Activated CD4-positive, alpha-beta T cell treated with anti-CD3 and anti-CD28 coated beads, Interleukin-2, amount 10 ng/mL, durations not matched to agents 7 days and 5 days (primary cell): ENCODE results near the gene CCSER1. TPM values are rescaled to one million over a fixed set of nuclear protein-coding genes. Genes with fewer than 3 reads are reported as not detected.
"Not testable (repeated sequence)": the region's sequence is repeated elsewhere in the genome, so short reads cannot be mapped to it uniquely, and the experiment has no call there.

Source experiments
- CTCF ChIA-PET: fragments of 350-600 bp; sonication (Branson Sonifier 250); formaldehyde crosslinking; loops from one replicate; lab custom pipeline; 2021; ENCODE audit warnings: antibody characterized with exemption; lab: Charles Lee
- POLR2A ChIA-PET: fragments of 350-600 bp; sonication (Branson Sonifier 250); formaldehyde crosslinking; loops from one replicate; lab custom pipeline; 2021; ENCODE audit warnings: antibody characterized with exemption; lab: Charles Lee
- DNase-seq: peaks from one replicate; pipeline ENCODE4 v3.0.0-alpha.2; 2020
- H3K27ac Mint-ChIP-seq: one replicate; pipeline ENCODE4 v1.8.0; 2021; ENCODE audit warnings: mild to moderate bottlenecking, moderate library complexity, mixed read lengths
- H3K27me3 Mint-ChIP-seq: one replicate; pipeline ENCODE4 v1.8.0; 2021; ENCODE audit warnings: mixed read lengths
- H3K36me3 Mint-ChIP-seq: one replicate; pipeline ENCODE4 v1.8.0; 2021; ENCODE audit warnings: low read depth, mixed read lengths
- H3K4me1 Mint-ChIP-seq: one replicate; pipeline ENCODE4 v1.8.0; 2021; ENCODE audit warnings: mixed read lengths
- H3K4me3 Mint-ChIP-seq: one replicate; pipeline ENCODE4 v1.8.0; 2021; ENCODE audit warnings: mild to moderate bottlenecking, moderate library complexity, mixed read lengths
- H3K9me3 Mint-ChIP-seq: one replicate; pipeline ENCODE4 v1.8.0; 2021; ENCODE audit warnings: mixed read lengths
- total RNA-seq, 2 experiments: library from RNA; stranded (reverse); gene quantifications; one replicate each; pipeline ENCODE4 v1.2.3, GENCODE V29; 2021

CCSER1 gene
- total RNA-seq, 2 experiments from 2014 or later = 0.15 TPM; not detected in 1

- H3K4me3 Mint-ChIP-seq = no peak overlapping the region
- no peak for DNase-seq
- POLR2A ChIA-PET = no interaction called here
- H3K27me3 Mint-ChIP-seq = no peaks in the 10 kb centered on the region
- H3K27ac Mint-ChIP-seq = no peak overlapping the region
- peaks cover 2% of the 10 kb centered on the region for H3K9me3 Mint-ChIP-seq
- CTCF ChIA-PET = no interaction called here
- H3K4me1 Mint-ChIP-seq = no peaks in the 10 kb centered on the region
- H3K36me3 Mint-ChIP-seq = no peaks in the 10 kb centered on the region
Measured at GRCh38 chr4:90766837-90767236, 639.6 kb downstream of the CCSER1 start.

- no peaks in the 10 kb centered on the region for H3K36me3 Mint-ChIP-seq
- H3K27me3 Mint-ChIP-seq = no peaks in the 10 kb centered on the region
- H3K4me1 Mint-ChIP-seq = no peaks in the 10 kb centered on the region
- ChIA-PET CTCF (interaction anchor here (1.1 kb wide), 1 partner anchor 26 kb away, joined by 3 read pairs; no protein-coding TSS in a partner anchor), POLR2A (no interaction called here)
- H3K9me3 Mint-ChIP-seq = peaks cover 2% of the 10 kb centered on the region
- no peak for DNase-seq
- H3K4me3 Mint-ChIP-seq = no peak overlapping the region
- H3K27ac Mint-ChIP-seq = no peak overlapping the region
Measured at GRCh38 chr4:90769251-90769650, 642.1 kb downstream of the CCSER1 start.

GRCh38 chr4:90780193-90780592 lies 653.0 kb downstream of the CCSER1 start:
- no peaks in the 10 kb centered on the region for H3K27me3 Mint-ChIP-seq
- no peak overlapping the region for H3K27ac Mint-ChIP-seq
- H3K4me1 Mint-ChIP-seq = no peaks in the 10 kb centered on the region
- no peak for DNase-seq
- H3K36me3 Mint-ChIP-seq = no peaks in the 10 kb centered on the region
- no peak overlapping the region for H3K4me3 Mint-ChIP-seq
- CTCF ChIA-PET = no interaction called here
- POLR2A ChIA-PET = no interaction called here
- peaks cover 2% of the 10 kb centered on the region for H3K9me3 Mint-ChIP-seq

GRCh38 chr4:90786602-90787001 lies 659.4 kb downstream of the CCSER1 start:
- no peak overlapping the region for H3K27ac Mint-ChIP-seq
- no peaks in the 10 kb centered on the region for H3K27me3 Mint-ChIP-seq
- DNase-seq = no peak
- H3K4me1 Mint-ChIP-seq = no peaks in the 10 kb centered on the region
- POLR2A ChIA-PET = no interaction called here
- H3K9me3 Mint-ChIP-seq = peaks cover 2% of the 10 kb centered on the region
- CTCF ChIA-PET = no interaction called here
- no peaks in the 10 kb centered on the region for H3K36me3 Mint-ChIP-seq
- no peak overlapping the region for H3K4me3 Mint-ChIP-seq

GRCh38 chr4:90792696-90793095 lies 665.5 kb downstream of the CCSER1 start:
- CTCF ChIA-PET = no interaction called here
- Mint-ChIP-seq H3K4me1 (no peaks in the 10 kb centered on the region), H3K9me3 (peaks cover 2% of the 10 kb centered on the region), H3K4me3 (no peak overlapping the region), H3K27ac (no peak overlapping the region), H3K27me3 (no peaks in the 10 kb centered on the region), H3K36me3 (no peaks in the 10 kb centered on the region)
- no peak for DNase-seq
- POLR2A ChIA-PET = no interaction called here

- H3K27ac Mint-ChIP-seq = no peak overlapping the region
- ChIA-PET CTCF (no interaction called here), POLR2A (no interaction called here)
- no peak overlapping the region for H3K4me3 Mint-ChIP-seq
- H3K9me3 Mint-ChIP-seq = peaks cover 5% of the 10 kb centered on the region
- DNase-seq = no peak
- no peaks in the 10 kb centered on the region for H3K27me3 Mint-ChIP-seq
- H3K4me1 Mint-ChIP-seq = no peaks in the 10 kb centered on the region
- no peaks in the 10 kb centered on the region for H3K36me3 Mint-ChIP-seq
Measured at GRCh38 chr4:90798948-90799347, 671.8 kb downstream of the CCSER1 start.

- ChIA-PET POLR2A (no interaction called here), CTCF (interaction anchor here (0.6 kb wide), 1 partner anchor 36 kb away, joined by 4 read pairs; no protein-coding TSS in a partner anchor)
- DNase-seq = no peak
- H3K27me3 Mint-ChIP-seq = no peaks in the 10 kb centered on the region
- peaks cover 5% of the 10 kb centered on the region for H3K9me3 Mint-ChIP-seq
- no peak overlapping the region for H3K4me3 Mint-ChIP-seq
- no peak overlapping the region for H3K27ac Mint-ChIP-seq
- H3K4me1 Mint-ChIP-seq = no peaks in the 10 kb centered on the region
- H3K36me3 Mint-ChIP-seq = no peaks in the 10 kb centered on the region
Measured at GRCh38 chr4:90799895-90800294, 672.7 kb downstream of the CCSER1 start.

- no peak for DNase-seq
- ChIA-PET CTCF (no interaction called here), POLR2A (no interaction called here)
- Mint-ChIP-seq H3K9me3 (peaks cover 20% of the 10 kb centered on the region), H3K4me1 (no peaks in the 10 kb centered on the region), H3K27me3 (no peaks in the 10 kb centered on the region), H3K27ac (no peak overlapping the region), H3K36me3 (no peaks in the 10 kb centered on the region), H3K4me3 (no peak overlapping the region)
Measured at GRCh38 chr4:90815569-90815968, 688.4 kb downstream of the CCSER1 start.

GRCh38 chr4:90816754-90817153 lies 689.6 kb downstream of the CCSER1 start:
- Mint-ChIP-seq H3K4me1 (no peaks in the 10 kb centered on the region), H3K27ac (no peak overlapping the region), H3K9me3 (peaks cover 12% of the 10 kb centered on the region), H3K36me3 (no peaks in the 10 kb centered on the region), H3K4me3 (no peak overlapping the region), H3K27me3 (no peaks in the 10 kb centered on the region)
- POLR2A ChIA-PET = no interaction called here
- no peak for DNase-seq
- CTCF ChIA-PET = no interaction called here

- Mint-ChIP-seq H3K9me3 (no peaks in the 10 kb centered on the region), H3K4me1 (no peaks in the 10 kb centered on the region), H3K36me3 (no peaks in the 10 kb centered on the region), H3K4me3 (no peak overlapping the region), H3K27ac (no peak overlapping the region), H3K27me3 (no peaks in the 10 kb centered on the region)
- POLR2A ChIA-PET = no interaction called here
- CTCF ChIA-PET = no interaction called here
- DNase-seq = no peak
Measured at GRCh38 chr4:90824266-90825150, 697.3 kb downstream of the CCSER1 start.

GRCh38 chr4:90825849-90826248 lies 698.7 kb downstream of the CCSER1 start:
- Mint-ChIP-seq H3K36me3 (no peaks in the 10 kb centered on the region), H3K4me3 (no peak overlapping the region), H3K9me3 (no peaks in the 10 kb centered on the region), H3K27me3 (no peaks in the 10 kb centered on the region), H3K27ac (no peak overlapping the region), H3K4me1 (no peaks in the 10 kb centered on the region)
- CTCF ChIA-PET = no interaction called here
- POLR2A ChIA-PET = no interaction called here
- DNase-seq = no peak

- CTCF ChIA-PET = no interaction called here
- H3K9me3 Mint-ChIP-seq = no peaks in the 10 kb centered on the region
- no peaks in the 10 kb centered on the region for H3K4me1 Mint-ChIP-seq
- H3K4me3 Mint-ChIP-seq = no peak overlapping the region
- no peaks in the 10 kb centered on the region for H3K36me3 Mint-ChIP-seq
- H3K27me3 Mint-ChIP-seq = no peaks in the 10 kb centered on the region
- POLR2A ChIA-PET = no interaction called here
- no peak overlapping the region for H3K27ac Mint-ChIP-seq
- no peak for DNase-seq
Measured at GRCh38 chr4:90833706-90834105, 706.5 kb downstream of the CCSER1 start.

- ChIA-PET POLR2A (no interaction called here), CTCF (no interaction called here)
- Mint-ChIP-seq H3K27me3 (no peaks in the 10 kb centered on the region), H3K4me3 (no peak overlapping the region), H3K36me3 (no peaks in the 10 kb centered on the region), H3K4me1 (no peaks in the 10 kb centered on the region), H3K9me3 (no peaks in the 10 kb centered on the region), H3K27ac (no peak overlapping the region)
- no peak for DNase-seq
Measured at GRCh38 chr4:90837241-90837640, 710.0 kb downstream of the CCSER1 start.

GRCh38 chr4:90838859-90839258 lies 711.7 kb downstream of the CCSER1 start:
- CTCF ChIA-PET = not testable (repeated sequence)

More at GRCh38 chr4:90838859-90839258, 711.7 kb downstream of the CCSER1 start:
- DNase-seq, H3K27ac Mint-ChIP-seq, H3K9me3 Mint-ChIP-seq, H3K27me3 Mint-ChIP-seq, H3K4me3 Mint-ChIP-seq, POLR2A ChIA-PET, H3K4me1 Mint-ChIP-seq, H3K36me3 Mint-ChIP-seq: not testable (repeated sequence)
